Mucosa of descending colon (tissue), 3 donors: Measurements from ENCODE around the gene ARHGAP22. TPM values are rescaled to one million over a fixed set of nuclear protein-coding genes. Genes with fewer than 3 reads are reported as not detected.

Experiments
- ATAC-seq: fragments of 200-7000 bp; cut with Tn5 transposase; one replicate; pipeline ENCODE4 v1.9.1; 2020; ENCODE audit warnings: mild to moderate bottlenecking, moderate library complexity
- DNase-seq, 3 donors: peaks; one replicate each; pipeline ENCODE4 v3.0.0-alpha.2; 2020
- H3K36me3 ChIP-seq: fragments of 200-600 bp; one replicate; pipeline ENCODE4 v1.8.0; 2021; ENCODE audit warnings: low read depth, mild to moderate bottlenecking
- H3K4me1 ChIP-seq: fragments of 200-600 bp; one replicate; pipeline ENCODE4 v1.8.0; 2021; ENCODE audit warnings: low read depth, mild to moderate bottlenecking
- H3K4me3 ChIP-seq: fragments of 200-600 bp; one replicate; pipeline ENCODE4 v1.8.0; 2021; ENCODE audit warnings: mild to moderate bottlenecking
- H3K9me3 ChIP-seq: fragments of 200-600 bp; one replicate; pipeline ENCODE4 v1.8.0; 2021; ENCODE audit warnings: mild to moderate bottlenecking
- CTCF ChIP-seq: fragments of 200-600 bp; IDR thresholded peaks from one replicate; pipeline ENCODE4 v1.8.0; 2022; ENCODE audit warnings: antibody characterized with exemption, mild to moderate bottlenecking
- intact Hi-C, 2 donors: fragments of 100-400 bp; cut with DNase I in 1 of 2; cut with micrococcal nuclease in 1 of 2; formaldehyde crosslinking; loops; one replicate each; pipeline versions ENCODE4 v1.11.0 to v1.11.1; 2022; cut with DNase I, micrococcal nuclease
- total RNA-seq, 3 donors: library from RNA; stranded (reverse); fragmentation: NEBNext Ultra II Directional in 2 of 3; extraction: Animal tissue kit (Norgen Biotek cat#: 25700) in 2 of 3; gene quantifications; one replicate each; pipeline versions ENCODE4 v1.2.1 to v1.2.4, GENCODE V29; 2021 to 2023
- donor health status: DM: no; HTN: no; CAD: no; lungs with moderate emphysema.
- donor health status: DM: no; HTN: no; CAD: no.
- donor health status: DM: no; HTN: yes; CAD: no.

The ARHGAP22 gene
- total RNA-seq, 3 donors from 2014 or later: 0.93 to 5.9 (median 1.3) TPM

- Histone ChIP-seq H3K4me3 (no peak overlapping the region), H3K4me1 (no peaks in the 10 kb centered on the region), H3K9me3 (no peaks in the 10 kb centered on the region), H3K36me3 (no peaks in the 10 kb centered on the region)
- no peak for TF ChIP-seq CTCF
- DNase-seq: no peak
- no peak for ATAC-seq
- intact Hi-C loops: no loop called here
These were observed 124.2 kb downstream of the ARHGAP22 start for GRCh38 chr10:48480397-48481374.

GRCh38 chr10:48478980-48479811, 125.7 kb downstream of the ARHGAP22 start:
- H3K4me3 ChIP-seq: no peak overlapping the region
- intact Hi-C loops: no loop called here
- no peak for TF ChIP-seq CTCF
- no peaks in the 10 kb centered on the region for H3K4me1 ChIP-seq
- no peak for DNase-seq
- H3K9me3 ChIP-seq: no peaks in the 10 kb centered on the region
- no peaks in the 10 kb centered on the region for H3K36me3 ChIP-seq
- no peak for ATAC-seq

- H3K9me3 ChIP-seq: no peaks in the 10 kb centered on the region
- no peaks in the 10 kb centered on the region for H3K36me3 ChIP-seq
- DNase-seq: no peak
- no peak for TF ChIP-seq CTCF
- intact Hi-C loops: no loop called here
- H3K4me1 ChIP-seq: no peaks in the 10 kb centered on the region
- no peak overlapping the region for H3K4me3 ChIP-seq
- ATAC-seq: no peak
These were observed 126.4 kb downstream of the ARHGAP22 start for GRCh38 chr10:48478469-48478868.

- H3K36me3 ChIP-seq: no peaks in the 10 kb centered on the region
- ATAC-seq (no peak), DNase-seq (no peak)
- no peaks in the 10 kb centered on the region for H3K4me1 ChIP-seq
- no peaks in the 10 kb centered on the region for H3K9me3 ChIP-seq
- no peak overlapping the region for H3K4me3 ChIP-seq
- no peak for TF ChIP-seq CTCF
- intact Hi-C loops: no loop called here
These were observed 127.3 kb downstream of the ARHGAP22 start for GRCh38 chr10:48477616-48478015.

- H3K4me3 ChIP-seq: no peak overlapping the region
- no peaks in the 10 kb centered on the region for H3K4me1 ChIP-seq
- no peaks in the 10 kb centered on the region for H3K36me3 ChIP-seq
- H3K9me3 ChIP-seq: no peaks in the 10 kb centered on the region
- TF ChIP-seq CTCF: no peak
- no peak for ATAC-seq
- intact Hi-C loops: no loop called here
- DNase-seq: no peak
These were observed 127.7 kb downstream of the ARHGAP22 start for GRCh38 chr10:48477141-48477540.
